GM18511 (cell line): Measurements from ENCODE around the gene COL6A1.

Source experiments
- ATAC-seq: cut with Tn5 transposase; IDR thresholded peaks from one replicate; pipeline ENCODE4 v1.9.1; 2021; ENCODE audit warnings: mild to moderate bottlenecking, moderate library complexity; ENCODE audit not compliant: unreplicated experiment

Gene COL6A1

GRCh38 chr21:46022551-46023525 lies 41.3 kb downstream of the COL6A1 start:
- no peak for ATAC-seq

DNA sequence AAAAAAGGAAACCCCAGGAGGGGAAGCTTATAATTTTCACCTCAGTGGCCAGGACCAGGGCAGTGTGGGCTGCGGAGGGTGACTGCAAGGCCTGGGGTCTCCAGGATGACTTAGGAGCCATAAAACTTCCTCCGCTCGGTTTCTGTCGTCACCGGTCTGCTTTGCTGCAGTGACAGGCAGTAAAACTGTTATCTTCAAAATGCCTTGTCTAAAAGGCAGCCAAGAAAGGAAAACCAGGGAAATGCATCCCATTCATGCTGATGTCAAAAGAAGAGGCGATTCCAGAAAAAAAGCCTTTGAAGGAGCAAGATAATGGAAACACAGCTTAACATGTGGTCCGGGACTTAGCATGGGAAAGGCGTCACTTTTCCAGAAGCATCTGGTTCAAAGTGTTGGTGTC lies 42.0 kb downstream of the COL6A1 start:
- no peak for ATAC-seq

GRCh38 chr21:46024141-46024540 lies 42.6 kb downstream of the COL6A1 start:
- no peak for ATAC-seq

DNA sequence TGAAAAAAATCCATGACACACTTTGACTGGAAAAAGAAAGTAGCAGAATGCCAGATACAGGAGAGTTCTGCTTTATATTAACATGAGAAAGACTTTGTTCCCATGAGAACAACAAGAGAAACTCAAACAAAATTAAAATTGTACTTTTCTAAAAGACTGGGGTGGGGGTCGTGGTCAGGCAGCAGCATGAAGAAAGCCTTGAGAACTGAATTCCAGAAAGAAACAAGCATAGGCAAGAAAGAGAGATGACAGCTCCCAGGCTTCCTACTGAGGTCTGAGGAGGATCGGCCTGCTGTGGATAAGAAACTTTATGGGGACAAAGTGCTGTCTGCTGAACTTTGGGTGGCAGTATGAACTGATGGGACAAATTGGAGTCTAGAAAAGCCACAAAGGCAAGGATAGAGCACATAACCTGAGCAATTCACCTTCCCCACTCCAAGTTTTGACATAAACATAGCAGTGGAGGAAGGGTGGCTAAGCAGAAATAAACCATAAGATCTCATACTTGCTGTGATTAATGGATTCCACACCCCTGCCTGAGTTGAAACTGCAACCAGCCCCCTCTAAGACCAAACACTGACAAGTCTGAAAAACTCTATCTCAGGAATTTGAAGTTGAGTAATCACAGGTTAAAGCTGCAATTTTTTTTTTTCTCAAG lies 43.7 kb downstream of the COL6A1 start:
- no peak for ATAC-seq

- no peak for ATAC-seq
These were observed 46.4 kb downstream of the COL6A1 start for GRCh38 chr21:46027851-46028493.

- no peak for ATAC-seq
These were observed 47.1 kb downstream of the COL6A1 start for GRCh38 chr21:46028573-46029091.

GRCh38 chr21:46029186-46029924 lies 47.8 kb downstream of the COL6A1 start:
- no peak for ATAC-seq

- no peak for ATAC-seq
These were observed 49.9 kb downstream of the COL6A1 start for GRCh38 chr21:46031484-46031883.

DNA sequence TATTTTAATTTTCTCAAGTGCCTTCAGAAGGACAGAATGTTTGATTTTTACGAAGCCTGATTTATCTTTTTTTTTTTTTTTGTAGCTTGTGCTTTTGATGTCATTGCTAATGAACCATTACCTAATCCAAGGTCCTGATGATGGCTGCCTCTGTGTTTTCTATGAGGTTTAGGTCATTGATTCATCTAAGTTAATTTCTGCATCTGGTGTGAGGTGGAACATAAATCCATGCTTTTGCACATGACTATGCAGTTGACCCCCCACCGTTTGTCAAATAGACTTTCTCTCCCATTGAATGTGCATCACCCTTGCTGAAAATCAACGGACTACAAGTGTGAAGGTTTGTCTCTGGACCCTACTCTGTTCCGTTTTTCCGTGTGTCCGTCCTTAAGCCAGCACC lies 50.5 kb downstream of the COL6A1 start:
- no peak for ATAC-seq

GRCh38 chr21:46033410-46034400 lies 52.1 kb downstream of the COL6A1 start:
- ATAC-seq, result no peak

DNA sequence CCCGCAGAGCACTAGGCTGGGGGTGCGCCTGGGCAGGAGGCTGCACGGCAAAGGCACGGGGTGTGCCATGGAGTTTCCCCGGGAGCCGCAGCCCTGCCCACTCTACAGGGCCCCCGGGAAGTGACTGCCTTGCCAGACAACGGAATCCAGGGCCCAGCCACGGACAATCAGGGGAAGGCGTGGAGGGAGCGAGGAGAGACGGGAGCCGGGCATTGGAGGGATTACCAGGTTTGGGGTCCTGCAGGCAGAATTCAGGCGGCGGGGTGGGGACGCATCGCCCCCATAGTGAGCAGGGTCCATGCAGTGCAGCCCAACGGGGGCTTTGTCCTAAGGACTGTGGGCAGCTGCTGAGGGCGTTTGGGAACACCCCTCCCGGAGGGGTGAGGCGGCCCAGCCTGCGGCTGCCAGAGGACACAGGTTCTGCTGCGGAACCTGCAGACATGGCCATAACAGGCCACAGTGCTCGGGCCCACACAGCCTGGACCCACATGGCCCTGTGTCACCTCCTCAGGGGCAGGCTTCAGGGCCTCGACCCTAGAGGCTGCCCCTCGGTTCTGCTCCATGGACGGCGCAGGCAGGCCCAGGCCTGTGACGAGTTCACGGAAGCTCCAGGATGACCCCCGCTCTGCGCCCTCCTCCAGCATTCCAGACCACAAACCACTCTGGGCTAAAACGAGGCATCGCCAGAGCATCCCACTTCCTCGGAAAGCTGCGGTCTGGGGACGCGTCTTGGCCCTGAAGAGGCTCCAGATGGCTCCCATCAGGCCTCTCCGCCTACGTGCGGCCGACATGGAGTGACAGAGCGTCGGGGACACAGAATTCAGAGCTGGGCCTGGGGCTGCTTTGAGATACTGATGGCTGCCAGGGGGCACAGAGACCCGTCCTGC lies 54.5 kb downstream of the COL6A1 start:
- ATAC-seq, result no peak

DNA sequence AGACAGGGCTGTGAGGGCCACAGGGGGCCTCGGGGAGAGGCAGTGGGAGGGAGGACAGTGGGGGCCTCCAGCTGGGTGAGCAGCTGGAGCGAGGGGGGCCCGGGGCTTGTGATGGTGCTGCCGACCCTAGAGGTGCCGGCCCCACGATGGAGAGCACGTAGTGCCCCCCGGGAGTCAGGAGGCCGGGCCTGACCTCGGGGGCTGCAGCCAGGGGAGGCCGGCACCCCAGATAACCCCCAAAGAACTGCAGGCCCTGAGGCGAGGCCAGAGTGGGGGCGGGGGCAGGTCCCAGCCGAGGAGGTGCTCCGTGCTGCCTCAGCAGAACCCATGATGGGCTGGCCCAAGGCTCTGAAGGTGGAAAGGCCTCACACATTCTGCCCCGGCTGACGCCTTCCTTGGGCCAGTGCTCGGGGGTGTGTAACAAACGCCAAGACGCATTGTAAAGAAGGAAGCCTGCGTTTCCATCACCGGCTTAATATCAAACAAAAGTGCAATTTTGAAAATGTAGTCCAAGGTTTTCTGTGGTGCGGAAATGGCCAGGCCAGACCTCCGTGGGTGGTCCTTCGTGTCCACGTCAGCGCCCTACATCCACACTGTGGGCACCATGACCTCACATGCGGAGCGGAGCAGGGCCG lies 55.2 kb downstream of the COL6A1 start:
- ATAC-seq, result no peak

DNA sequence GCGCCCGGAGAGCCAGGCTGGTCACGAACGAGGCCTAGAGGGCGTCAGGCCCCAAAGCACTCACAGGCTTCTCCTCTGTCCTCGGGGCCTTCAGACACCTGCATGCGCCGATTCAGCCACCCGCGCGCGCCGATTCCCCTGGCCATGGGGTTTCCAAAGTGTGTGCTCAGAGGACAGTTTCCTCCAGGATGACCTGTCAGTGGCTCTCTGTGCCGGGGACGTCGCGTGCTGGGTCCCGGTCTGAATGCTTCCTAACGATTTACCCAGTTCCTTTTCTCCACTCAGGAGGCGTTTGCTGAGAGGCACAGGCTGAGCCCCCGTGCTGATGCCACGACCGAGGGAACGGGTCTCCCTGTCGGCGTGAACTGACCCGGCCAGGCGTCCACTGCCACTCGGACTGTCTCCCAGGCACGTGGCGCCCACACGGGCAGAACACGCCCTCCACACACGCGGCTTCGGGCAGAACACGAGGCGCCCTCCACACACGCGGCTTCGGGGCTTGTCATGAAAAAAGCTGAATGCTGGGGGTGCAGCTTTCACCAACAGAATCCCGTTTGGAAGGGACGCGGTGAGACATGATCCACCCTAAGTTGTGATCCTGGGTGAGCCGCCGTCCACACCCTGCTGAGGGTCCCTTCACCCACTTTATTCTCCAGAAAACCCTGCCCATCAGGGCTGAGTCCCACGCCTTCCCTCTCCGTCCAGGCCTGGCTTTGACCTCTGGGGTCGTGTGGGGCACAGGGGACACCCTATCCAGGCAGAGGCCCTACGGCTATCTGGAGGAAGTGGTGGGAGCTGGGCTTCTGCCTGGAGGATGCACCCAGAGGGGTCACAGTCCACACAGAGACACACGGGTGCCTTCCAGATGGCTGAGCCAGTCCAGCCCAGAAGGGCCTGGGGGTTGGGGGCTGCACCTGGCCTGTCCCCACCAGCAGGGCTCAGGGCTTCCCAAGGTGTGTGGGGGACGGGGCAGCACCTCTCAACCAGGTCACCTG lies 56.1 kb downstream of the COL6A1 start:
- ATAC-seq, result no peak

DNA sequence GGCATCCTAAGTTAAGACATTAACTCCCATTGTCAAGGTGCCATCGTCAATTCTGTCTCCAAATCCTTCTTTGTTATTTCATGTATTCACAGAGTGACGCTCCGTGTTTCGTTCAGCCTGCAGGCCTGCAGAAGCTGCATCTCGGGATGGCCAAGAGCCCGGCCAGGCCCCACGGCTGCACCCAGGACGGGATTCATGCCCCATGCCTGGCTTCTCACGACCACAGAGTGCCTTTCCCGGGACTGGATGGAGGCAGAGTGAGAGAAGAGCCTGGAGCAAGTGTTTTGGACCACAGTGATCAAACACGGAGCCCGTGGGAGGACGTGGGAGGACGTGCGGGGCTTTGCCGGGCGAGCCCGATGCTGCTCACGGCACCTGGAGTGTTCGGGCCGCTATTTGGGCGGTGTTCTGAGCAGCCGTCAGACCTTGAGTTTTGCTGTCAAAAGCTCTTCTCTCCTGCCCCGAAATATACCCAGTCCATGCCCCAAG lies 56.8 kb downstream of the COL6A1 start:
- ATAC-seq, result no peak

- ATAC-seq, result no peak
These were observed 57.4 kb downstream of the COL6A1 start for GRCh38 chr21:46038871-46039397.

DNA sequence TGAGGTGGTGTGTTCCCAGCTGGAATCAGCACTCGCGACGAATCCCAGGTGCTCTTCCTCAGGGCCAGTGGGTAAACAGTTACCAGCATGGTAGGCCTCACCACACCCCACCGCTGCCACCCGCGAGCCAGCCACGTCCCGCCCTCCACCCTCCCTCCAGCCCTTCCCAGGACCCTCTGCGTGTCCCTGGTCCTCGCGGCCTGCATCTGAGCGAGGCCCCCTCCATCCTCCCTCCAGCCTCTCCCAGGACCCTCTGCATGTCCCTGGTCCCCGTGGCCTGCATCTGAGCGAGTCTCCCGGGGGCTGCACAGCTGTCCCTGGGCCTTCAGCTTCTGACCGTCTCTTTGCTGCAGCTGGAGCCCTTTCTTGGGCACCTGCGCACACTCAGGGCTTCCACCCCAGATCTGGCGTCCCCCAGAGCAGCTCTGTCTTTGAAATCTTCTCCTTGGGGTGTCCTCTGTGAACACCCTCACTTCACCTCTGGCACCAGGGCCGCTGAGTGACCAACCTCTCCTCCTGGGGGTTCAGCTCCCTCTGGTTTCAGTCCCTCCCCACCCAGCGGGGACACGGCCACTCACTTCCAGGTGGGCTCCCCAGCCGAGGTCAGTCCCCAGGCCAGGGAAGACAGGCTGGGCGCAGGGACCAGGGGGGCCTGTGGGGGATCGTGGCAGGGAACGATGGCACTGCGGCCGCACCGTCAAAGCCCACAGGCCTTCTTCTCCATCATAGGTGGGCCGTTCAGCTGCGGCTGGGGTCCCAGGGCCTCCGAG lies 58.5 kb downstream of the COL6A1 start:
- ATAC-seq, result no peak
